K562 (cell line): Measurements from ENCODE around the gene C6orf62. TPM values are rescaled to one million over a fixed set of nuclear protein-coding genes. Genes with fewer than 3 reads are reported as not detected.

ENCODE experiments used
- CEBPZ ChIP-seq: fragments of 150-350 bp; IDR thresholded peaks from 2 replicates; pipeline ENCODE4 v1.6.1; 2014; ENCODE audit warnings: low read depth, mild to moderate bottlenecking, low read length, borderline replicate concordance
- GATA2 ChIP-seq: sonication (generic); formaldehyde crosslinking; IDR thresholded peaks from 2 replicates; pipeline ENCODE4 v1.4.0; 2020; ENCODE audit warnings: mild to moderate bottlenecking, missing genetic modification reagents
- KAT8 ChIP-seq: fragments of 450-650 bp; IDR thresholded peaks from 2 replicates; pipeline ENCODE4 v1.6.1; 2016; ENCODE audit warnings: low read depth, mild to moderate bottlenecking
- LEF1 ChIP-seq: fragments of 450-650 bp; IDR thresholded peaks from 2 replicates; pipeline ENCODE4 v1.6.1; 2016; ENCODE audit warnings: mild to moderate bottlenecking
- NR2C2 ChIP-seq, 2 experiments: fragments of 200-800 bp in 1 of 2; sonication (Bioruptor generic) in 1 of 2; sonication (generic) in 1 of 2; formaldehyde crosslinking in 1 of 2; IDR thresholded peaks; 2 replicates each; pipeline versions ENCODE4 v1.6.1 to v1.8.0; 2016 to 2022; ENCODE audit warnings: mild to moderate bottlenecking in 1 of 2, missing compliant biosample characterization in 1 of 2, missing genetic modification characterization in 1 of 2, missing genetic modification reagents in 1 of 2
- RAD51 ChIP-seq: fragments of 450-650 bp; IDR thresholded peaks from 2 replicates; pipeline ENCODE4 v1.7.1; 2016; ENCODE audit warnings: low read depth, mild to moderate bottlenecking, borderline replicate concordance
- RBFOX2 ChIP-seq: fragments of 200-400 bp; formaldehyde crosslinking; IDR thresholded peaks from 2 replicates; pipeline ENCODE4 v1.6.1; 2017; ENCODE audit warnings: low read depth, mild to moderate bottlenecking, low read length, moderate library complexity
- RFX5 ChIP-seq: IDR thresholded peaks from 2 replicates; pipeline ENCODE4 v1.6.1; 2011; ENCODE audit warnings: low read depth, mild to moderate bottlenecking, improper control_type of control experiment, low read length
- SIN3B ChIP-seq: fragments of 450-650 bp; IDR thresholded peaks from 2 replicates; pipeline ENCODE4 v1.6.1; 2017; ENCODE audit warnings: low read depth, mild to moderate bottlenecking, moderate library complexity
- SMC3 ChIP-seq: conservative IDR thresholded peaks from 2 replicates; pipeline ENCODE4 v1.6.1; 2011; ENCODE audit warnings: low read depth, low read length, improper control_type of control experiment; ENCODE audit not compliant: insufficient read depth
- STAT6 ChIP-seq: sonication (generic); formaldehyde crosslinking; IDR thresholded peaks from 2 replicates; pipeline ENCODE4 v1.8.1; 2023; ENCODE audit warnings: mild to moderate bottlenecking, missing genetic modification reagents
- TAF9B ChIP-seq: fragments of 450-650 bp; IDR thresholded peaks from 2 replicates; pipeline ENCODE4 v1.6.1; 2018; ENCODE audit warnings: mild to moderate bottlenecking; ENCODE audit not compliant: partially characterized antibody
- TEAD1 ChIP-seq, 2 experiments: fragments of 450-650 bp in 1 of 2; sonication (generic) in 1 of 2; formaldehyde crosslinking; IDR thresholded peaks; 2 replicates each; pipeline versions ENCODE4 v1.4.0 to v1.8.0; 2020 to 2022; ENCODE audit warnings: mild to moderate bottlenecking in 2 of 2, missing genetic modification reagents in 1 of 2
- USF2 ChIP-seq: sonication (generic); formaldehyde crosslinking; IDR thresholded peaks from 2 replicates; pipeline ENCODE4 v1.5.0; 2020; ENCODE audit warnings: missing genetic modification reagents
- ZBED1 ChIP-seq: IDR thresholded peaks from 2 replicates; pipeline ENCODE4 v1.6.1; 2014
- ZNF512 ChIP-seq: IDR thresholded peaks from 2 replicates; pipeline ENCODE4 v1.6.1; 2016; ENCODE audit warnings: missing genetic modification characterization, missing compliant biosample characterization
- ZNF561 ChIP-seq: fragments of 450-650 bp; formaldehyde crosslinking; conservative IDR thresholded peaks from 2 replicates; pipeline ENCODE4 v1.4.0; 2020; ENCODE audit warnings: mild to moderate bottlenecking, moderate library complexity
- polyA plus RNA-seq, 8 experiments: library from polyadenylated mRNA; depleted of rRNA in 4 of 8; stranded (reverse) in 5 of 8; unstranded in 3 of 8; fragments of >200 nt; fragmentation: Nextera tagmentation in 2 of 8; fragmentation: Illumina TruSeq in 1 of 8; extraction: Ambion mirVana in 2 of 8; extraction: Trizol in 1 of 8; gene quantifications; 2 replicates each; pipeline versions ENCODE4 v1.2.1 to v1.2.3, GENCODE V29; 2011 to 2014; ENCODE audit warnings: inconsistent platforms in 1 of 8, missing spikeins in 1 of 8
- total RNA-seq, 7 experiments: library from RNA; depleted of rRNA in 6 of 7; stranded (reverse); fragments of >200 nt in 6 of 7; fragmentation: Illumina TruSeq in 2 of 7; extraction: Trizol in 2 of 7; gene quantifications; 2 replicates each; pipeline versions ENCODE4 v1.2.1 to v1.2.3, GENCODE V29; 2011 to 2021; ENCODE audit warnings: low replicate concordance in 1 of 7

The C6orf62 gene
- total and polyA plus RNA-seq, 9 of the 15 experiments (the other 6 are each of a cell fraction or from before 2014, with no cell fraction given) = 48.5 to 579 (median 111) TPM

GRCh38 chr6:24721461-24722215 is 2.7 kb upstream of the C6orf62 start (continued):
- TF ChIP-seq STAT6 (CRISPR knock-in tag) (peak; percentile 80; the same call in 1 of the 2 replicates), USF2 (peak; percentile 76), SIN3B (0 out of 2 replicates have a peak, but pooled peaks have one; percentile 20), RBFOX2 (no peak), RFX5 (no peak), ZNF561 (no peak), ZNF512 (no peak), LEF1 (0 out of 2 replicates have a peak, but pooled peaks have one; percentile 23), GATA2 (peak; percentile 61), SMC3 (no peak), TEAD1 (CRISPR knock-in tag; IDR thresholded peaks at IDR 0.05) (peak; percentile 50 to 97; a peak in 2 of 4 replicates), NR2C2 (CRISPR knock-in tag; IDR thresholded peaks at IDR 0.05) (peak; percentile 87), NR2C2 (tag; IDR thresholded peaks at IDR 0.05) (peak; percentile 93), CEBPZ (no peak), RAD51 (0 out of 2 replicates have a peak, but pooled peaks have one; percentile 53), TAF9B (peak; percentile 58), KAT8 (no peak), ZBED1 (no peak)
